AG08396 (cell line): ENCODE data around the gene BDNF.
"Not testable (repeated sequence)": the region's sequence is repeated elsewhere in the genome, so short reads cannot be mapped to it uniquely, and the experiment has no call there.

ENCODE experiments used
- DNase-seq: peaks from one replicate; pipeline ENCODE4 v3.0.0; 2012; ENCODE audit warnings: low spot score, mixed read lengths

The BDNF gene

DNA sequence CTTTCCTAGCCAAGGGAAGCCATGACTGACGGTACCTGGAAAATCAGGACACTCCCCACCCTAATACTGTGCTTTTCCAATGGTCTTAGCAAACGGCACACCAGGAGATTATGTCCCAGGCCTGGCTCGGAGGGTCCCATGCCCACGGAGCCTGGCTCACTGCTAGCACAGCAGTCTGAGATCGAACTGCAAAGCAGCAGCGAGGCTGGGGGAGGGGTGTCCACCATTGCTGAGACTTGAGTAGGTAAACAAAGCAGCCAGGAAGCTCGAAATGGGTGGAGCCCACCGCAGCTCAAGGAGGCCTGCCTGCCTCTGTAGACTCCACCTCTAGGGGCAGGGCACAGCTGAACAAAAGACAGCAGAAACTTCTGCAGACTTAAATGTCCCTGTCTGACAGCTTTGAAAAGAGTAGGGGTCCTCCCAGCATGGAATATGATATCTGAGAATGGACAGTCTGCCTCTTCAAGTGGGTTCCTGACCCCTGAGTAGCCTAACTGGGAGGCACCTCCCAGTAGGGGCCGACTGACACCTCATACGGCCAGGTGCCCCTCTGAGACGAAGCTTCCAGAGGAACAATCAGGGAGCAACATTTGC lies 34.6 kb downstream of the BDNF start:
- DNase-seq: not testable (repeated sequence)

GRCh38 chr11:27663326-27663725 lies 36.9 kb downstream of the BDNF start:
- DNase-seq: no peak

DNA sequence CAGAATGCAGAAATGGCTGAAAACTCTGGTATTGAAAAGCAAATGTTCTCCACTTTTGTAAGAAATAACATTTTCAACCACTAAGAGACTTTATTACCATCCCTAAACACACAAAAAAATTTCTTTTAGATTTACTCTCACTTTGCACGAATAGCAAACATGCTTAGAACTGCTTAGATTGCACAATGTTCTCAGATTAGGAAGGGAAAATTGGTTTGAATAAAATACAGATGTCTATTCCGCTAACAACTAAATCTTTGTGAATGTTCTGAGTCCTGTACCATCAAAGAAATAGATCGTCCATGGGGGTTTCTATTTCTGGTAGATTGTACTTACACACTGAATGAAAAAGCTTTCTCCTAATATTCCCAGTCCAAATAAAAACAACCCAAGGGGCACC lies 40.1 kb downstream of the BDNF start:
- no peak for DNase-seq

DNA sequence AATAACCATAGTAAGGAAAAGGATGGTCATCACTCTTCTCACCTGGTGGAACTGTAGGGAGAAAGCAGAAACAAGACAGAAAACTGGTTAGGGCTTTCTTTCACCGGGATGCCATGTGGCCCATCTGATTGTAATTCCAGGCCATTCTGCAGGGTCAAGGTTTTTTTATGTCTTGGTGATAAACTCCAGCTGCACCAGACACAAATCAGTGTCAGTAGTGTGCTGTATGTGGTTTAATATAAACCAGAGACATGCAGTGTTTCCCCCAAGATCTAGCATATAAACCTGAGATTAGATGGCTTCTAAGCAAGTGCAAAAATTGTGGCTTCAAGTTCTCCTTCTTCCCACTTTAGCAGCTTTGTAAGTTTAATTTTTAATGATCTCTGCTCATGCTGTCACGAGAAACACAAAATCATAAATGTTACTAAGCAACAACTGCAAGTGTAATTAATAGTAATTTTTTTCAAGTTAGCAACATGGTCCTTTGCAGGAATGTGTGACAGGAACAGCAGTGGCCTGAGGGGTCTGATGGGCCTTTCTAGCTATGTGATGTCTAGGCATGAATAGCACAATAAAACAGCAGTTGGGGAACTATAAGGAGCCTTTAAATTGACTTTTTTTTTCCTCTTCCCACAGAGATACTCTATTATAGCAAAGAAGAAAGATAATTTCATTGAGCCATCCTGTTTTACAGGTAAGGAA lies 41.6 kb downstream of the BDNF start:
- DNase-seq: no peak

- no peak for DNase-seq
Observed at GRCh38 chr11:27656806-27657483, 43.3 kb downstream of the BDNF start.

- no peak for DNase-seq
Observed at GRCh38 chr11:27656320-27656719, 43.9 kb downstream of the BDNF start.

DNA sequence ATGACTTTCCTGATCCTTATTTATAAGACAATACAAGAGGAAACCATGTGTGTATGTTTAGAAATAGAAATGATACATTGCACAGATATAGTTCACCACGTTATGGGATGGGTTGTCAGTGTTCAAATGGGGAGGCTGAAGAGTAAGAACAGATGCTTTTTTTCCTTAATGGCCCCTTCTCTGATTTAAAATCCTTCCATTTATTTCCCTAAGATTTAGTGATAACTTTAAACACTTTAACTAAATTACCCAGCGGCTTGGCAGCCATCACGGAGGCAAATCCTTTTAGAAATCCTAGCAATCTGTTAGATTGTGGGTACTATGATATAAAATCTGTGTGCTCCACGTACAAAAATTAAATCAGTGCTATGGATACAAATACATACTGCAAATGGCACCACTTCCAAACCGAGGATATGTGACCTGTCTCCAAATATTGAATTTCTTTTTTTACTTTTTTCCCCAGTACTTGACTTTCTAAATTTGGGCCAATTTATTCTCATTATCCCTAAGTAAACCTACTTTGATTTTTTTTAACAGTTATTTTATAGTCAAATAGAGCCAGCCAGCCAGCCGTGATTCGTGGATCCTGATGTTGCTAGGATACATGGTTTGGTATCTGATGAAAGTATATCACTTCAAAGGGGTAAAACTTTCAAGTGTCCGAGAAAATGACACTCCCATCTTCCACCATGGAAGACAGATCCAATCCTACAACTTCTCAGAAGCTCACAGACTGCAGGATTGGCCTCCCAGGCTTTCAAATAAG lies 46.1 kb downstream of the BDNF start:
- no peak for DNase-seq

DNA sequence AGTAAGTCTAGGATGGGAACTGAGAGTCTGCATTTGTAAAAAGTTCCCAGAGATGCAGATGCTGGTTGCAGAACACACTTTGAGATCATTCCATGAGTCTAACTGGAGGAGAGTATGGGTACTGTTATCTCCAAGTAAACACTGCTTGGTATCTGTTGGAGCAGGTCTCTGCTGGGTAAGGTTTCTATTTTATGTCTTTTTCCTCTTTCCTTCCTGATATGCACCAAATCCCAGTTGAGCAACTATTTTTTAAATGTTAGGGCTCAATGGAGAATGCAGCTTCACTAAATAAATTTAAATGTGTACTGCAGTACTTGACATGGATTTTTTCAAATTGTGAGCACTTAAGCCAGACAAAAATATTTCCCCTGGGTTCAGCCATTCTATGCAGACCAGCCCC lies 48.5 kb downstream of the BDNF start:
- DNase-seq: no peak

GRCh38 chr11:27650988-27651387 lies 49.3 kb downstream of the BDNF start:
- DNase-seq: no peak

- no peak for DNase-seq
Observed at GRCh38 chr11:27649800-27650199, 50.5 kb downstream of the BDNF start.

DNA sequence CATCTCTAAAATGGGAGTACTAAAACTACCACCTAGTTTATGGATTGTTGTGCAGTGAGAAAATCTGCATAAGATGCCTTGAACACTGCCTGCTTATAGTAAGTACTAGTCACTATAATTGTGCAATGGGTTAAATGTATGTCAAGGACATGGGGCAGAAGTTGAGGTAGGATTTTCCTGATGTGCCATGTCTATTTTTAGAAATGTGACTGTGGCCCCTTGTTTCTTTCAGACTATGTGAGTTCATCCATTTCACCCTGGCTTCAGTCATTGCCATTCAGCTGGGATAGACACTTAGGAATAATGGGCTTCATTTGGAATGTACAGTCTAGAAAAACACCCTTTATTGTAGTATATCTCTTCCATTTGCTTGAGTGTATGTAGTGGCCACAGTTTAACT lies 51.4 kb downstream of the BDNF start:
- DNase-seq: no peak

DNA sequence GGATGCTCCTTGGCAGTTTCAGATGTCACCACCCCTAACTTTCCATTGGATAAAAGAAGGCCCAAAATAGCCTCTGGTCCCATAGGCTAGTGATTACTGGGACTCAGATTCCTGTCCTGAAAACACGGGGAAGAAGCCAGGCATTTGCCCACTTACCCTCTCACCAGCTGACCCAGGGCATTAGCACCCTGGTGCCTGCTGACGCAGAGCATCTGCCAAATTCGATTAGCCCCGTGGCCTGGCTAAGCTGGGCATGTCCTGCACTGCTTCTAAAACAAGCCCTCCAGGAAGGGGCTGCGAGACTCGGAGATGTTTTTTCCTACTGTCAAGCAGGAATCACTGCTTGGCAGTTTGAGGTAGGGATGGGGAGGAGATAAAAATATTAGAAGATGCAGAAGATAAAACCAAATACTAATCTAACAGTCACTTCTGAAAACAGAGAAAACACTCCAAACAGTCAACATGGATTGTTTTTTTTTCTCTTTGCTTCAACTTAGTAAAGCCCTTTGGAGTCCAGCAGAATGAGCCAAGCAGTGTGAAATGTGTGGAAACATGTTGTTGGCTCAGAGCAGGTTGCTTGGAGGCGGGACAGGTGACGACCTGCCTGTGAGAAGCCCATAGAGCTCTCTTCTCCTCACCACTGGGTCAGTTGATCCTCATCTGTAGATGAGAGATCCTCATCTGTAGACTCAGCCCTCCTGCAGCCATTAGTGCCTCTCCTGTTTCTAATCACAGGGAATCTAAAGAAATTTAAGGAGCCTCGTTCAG lies 54.0 kb downstream of the BDNF start:
- no peak for DNase-seq

DNA sequence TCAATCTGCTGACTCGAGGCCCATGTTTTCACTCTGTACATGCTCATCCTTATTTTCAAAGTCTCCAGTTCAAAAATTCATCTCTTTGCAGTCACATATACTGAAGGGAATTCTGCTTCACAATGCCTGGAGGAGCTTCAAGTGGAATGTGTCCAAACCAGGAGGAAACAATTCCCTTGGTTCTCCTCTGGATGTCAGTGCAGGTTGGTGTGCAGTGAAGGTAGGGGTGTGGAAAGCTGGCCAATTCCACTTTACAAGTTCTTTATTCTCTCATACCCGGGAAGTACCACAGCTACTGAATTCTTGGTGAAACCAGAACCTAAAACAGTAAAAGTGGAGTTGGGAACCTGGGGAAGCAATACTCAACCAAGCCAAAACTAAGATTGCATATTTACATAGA lies 57.3 kb downstream of the BDNF start:
- DNase-seq: no peak

DNA sequence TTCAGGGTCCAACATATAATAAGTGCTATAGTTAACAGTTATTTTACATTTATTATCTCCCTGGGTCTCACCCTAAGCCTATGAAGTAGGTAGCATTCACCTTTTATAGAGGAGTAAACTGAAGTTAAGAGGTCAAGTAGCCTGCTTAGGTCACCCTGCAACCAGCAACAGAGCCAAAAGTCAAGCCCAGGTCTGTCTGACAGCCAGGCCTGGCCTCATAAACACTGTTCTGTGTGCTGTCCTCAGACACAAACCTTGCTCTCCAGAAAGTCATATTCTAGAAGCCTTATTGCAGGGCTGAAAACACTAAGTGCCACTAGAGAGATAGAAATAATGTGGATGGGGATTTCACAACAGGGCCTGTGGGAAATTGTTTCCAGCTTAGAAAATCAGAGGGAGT lies 59.3 kb downstream of the BDNF start:
- no peak for DNase-seq

DNA sequence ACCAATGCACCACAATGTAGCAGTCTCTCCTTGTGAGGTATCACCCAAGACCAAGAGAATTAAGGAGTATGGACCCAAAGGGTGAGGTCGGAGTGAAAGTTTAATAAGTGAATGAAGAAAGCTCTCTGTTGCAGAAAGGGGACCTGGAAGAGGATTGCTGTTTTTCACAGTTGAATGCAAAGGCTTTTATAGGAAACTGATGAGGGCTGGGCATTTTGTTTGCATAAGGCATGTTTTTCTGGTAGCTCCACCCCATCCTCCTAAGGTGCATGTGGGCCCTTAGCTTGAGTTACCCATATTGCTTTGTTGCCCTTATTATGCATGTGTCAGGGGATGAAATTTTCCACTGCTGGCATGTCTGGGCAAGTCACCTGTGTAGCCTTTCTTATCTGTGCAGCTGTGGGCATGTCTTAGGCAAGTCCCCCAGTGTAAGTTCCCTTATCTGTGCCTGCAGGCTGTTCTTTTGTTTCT lies 64.7 kb downstream of the BDNF start:
- no peak for DNase-seq

DNA sequence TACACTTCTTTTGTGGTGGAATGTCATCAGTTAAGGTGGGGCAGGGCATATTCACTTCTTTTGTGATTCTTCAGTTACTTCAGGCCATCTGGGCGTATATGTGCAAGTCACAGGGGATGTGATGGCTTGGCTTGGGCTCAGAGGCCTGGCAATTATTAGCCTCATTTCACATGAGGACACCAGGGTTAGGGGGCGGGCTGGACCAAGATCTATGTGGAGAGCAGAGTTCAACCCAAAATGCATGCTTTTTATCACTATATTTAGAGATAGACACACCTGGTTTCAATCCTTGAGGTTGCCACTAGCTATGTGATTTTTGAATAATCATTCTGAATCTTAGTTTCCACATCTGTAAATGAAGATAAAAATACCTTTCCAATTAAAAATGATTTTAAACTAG lies 65.5 kb downstream of the BDNF start:
- not testable (repeated sequence) for DNase-seq

DNA sequence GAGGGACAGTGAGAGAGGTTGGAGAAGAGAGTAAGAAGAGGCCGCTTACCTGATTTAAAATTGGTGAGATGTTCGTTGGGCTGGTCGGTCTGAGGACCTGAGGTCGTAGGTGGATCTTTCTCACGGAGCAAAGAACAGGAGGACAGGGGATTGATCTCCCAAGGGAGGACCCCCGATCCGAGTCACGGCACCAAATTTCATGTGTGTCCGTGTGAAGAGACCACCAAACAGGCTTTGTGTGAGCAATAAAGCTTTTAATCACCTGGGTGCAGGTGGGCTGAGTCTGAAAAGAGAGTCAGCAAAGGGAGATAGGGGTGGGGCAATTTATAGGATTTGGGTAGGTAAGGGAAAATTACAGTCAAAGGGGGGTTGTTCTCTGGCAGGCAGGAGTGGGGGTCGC lies 66.0 kb downstream of the BDNF start:
- not testable (repeated sequence) for DNase-seq

GRCh38 chr11:27629023-27629422 lies 71.2 kb downstream of the BDNF start:
- DNase-seq: not testable (repeated sequence)

DNA sequence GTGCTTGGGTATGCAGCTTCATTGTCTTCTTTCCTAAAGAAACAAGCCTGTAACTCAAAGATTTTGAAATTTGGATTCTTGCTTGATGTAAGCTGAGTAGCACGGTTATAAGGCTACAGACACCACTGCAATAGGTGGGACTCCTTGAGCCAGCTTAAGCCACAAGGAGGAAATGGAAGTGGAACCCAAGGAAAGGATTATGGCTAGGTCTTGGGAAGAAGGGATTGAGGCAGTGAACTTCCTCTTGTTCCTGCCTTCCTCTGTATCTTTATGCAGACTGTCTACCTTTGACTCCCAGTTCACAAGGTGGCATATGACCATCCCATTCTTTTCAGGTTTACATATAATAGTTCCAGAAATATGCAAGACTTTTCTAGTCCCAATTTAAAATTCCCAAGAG lies 72.3 kb downstream of the BDNF start:
- no peak for DNase-seq

DNA sequence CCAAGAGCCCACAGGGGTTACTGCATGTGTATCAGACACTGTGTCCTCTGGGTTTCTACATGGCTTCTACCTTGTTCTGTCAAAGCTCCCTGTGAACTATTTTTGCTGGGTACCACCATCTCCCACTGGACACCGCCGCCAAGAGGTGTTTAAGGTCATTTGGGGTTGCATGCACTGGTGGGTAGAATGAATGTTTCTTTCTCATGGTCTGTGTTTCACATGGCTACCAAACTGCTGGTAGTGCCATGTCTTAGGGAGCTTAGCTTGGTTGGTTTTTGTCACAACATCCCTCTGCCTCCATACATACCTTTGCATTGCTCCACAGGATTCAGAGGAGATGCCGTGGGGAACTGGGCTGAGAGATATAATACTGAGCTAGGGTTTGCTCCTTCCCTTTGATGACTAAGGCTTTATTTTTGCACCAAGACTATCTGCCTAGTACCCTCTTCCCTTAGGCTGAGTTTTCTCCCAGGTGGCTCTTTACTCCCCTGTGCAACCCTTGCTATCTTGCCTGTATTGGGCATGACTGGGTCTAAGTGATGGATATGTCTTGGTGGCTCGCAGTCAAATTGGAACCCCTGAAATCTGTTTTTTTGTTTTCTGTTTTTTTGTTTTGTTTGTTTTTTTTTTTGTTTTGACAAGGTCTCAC lies 73.2 kb downstream of the BDNF start:
- DNase-seq: no peak

DNA sequence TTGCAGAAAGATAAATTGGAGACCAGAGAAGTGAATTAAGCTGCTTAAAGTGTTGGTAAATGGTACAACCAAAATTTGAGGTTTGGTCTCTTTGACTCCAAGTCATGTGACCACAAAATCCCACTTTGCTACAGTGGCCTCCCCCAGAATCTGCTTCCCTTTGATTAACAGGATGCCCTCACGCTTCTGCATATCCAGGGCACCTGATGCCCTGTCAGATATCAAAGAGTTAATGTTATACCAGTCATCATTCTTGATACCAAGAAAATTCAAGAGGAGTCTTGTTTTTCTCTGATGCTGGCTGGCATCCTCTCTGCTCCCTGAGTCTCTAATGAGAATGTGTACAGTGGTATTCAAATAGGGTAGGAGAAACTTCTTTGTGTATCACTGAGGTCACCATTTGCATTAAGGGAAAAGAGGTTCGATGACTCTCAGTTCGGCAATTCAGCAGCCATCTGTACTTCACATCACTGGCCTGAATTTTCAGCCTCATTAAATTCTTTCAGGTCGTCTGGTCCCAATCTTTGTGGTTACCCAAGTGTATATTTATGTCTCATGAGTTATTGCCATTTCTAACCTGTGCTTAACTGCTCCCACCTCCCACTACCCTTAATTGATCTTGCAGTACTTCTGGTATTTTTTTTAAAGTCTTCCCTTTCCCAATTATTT lies 73.9 kb downstream of the BDNF start:
- no peak for DNase-seq
